Spleen (tissue), 11 donors: ENCODE measurements around the gene SORCS2. TPM values are rescaled to one million over a fixed set of nuclear protein-coding genes. Genes with fewer than 3 reads are reported as not detected.

Experiments used
- DNase-seq: peaks from one replicate; pipeline ENCODE4 v3.0.0-alpha.2; 2020
- H3K27ac ChIP-seq, 8 donors: fragments of 200-600 bp; sonication (generic) in 7 of 8; 1 replicate in 4 of 8; 2 replicates in 4 of 8; pipeline versions ENCODE4 v1.5.0 to v1.8.0; 2016 to 2021; ENCODE audit warnings: inconsistent platforms in 4 of 8, mild to moderate bottlenecking in 4 of 8, moderate library complexity in 1 of 8
- H3K27me3 ChIP-seq, 7 donors: fragments of 200-600 bp; sonication (generic) in 6 of 7; replicated peaks in 1 of 7; 1 replicate in 4 of 7; 2 replicates in 3 of 7; pipeline versions ENCODE4 v1.5.0 to v1.8.0; 2016 to 2021; ENCODE audit warnings: inconsistent platforms in 3 of 7, mild to moderate bottlenecking in 1 of 7
- H3K36me3 ChIP-seq, 6 donors: fragments of 200-600 bp; sonication (generic) in 5 of 6; 1 replicate in 4 of 6; 2 replicates in 2 of 6; pipeline versions ENCODE4 v1.5.0 to v1.8.0; 2016 to 2021; ENCODE audit warnings: inconsistent platforms in 2 of 6
- H3K4me1 ChIP-seq, 6 donors: fragments of 200-600 bp; sonication (generic) in 5 of 6; 1 replicate in 3 of 6; 2 replicates in 3 of 6; pipeline versions ENCODE4 v1.5.0 to v1.8.0; 2016 to 2021; ENCODE audit warnings: inconsistent platforms in 3 of 6
- H3K4me3 ChIP-seq, 8 donors: fragments of 200-600 bp; sonication (generic) in 7 of 8; 1 replicate in 4 of 8; 2 replicates in 4 of 8; pipeline versions ENCODE4 v1.5.0 to v1.8.0; 2016 to 2021; ENCODE audit warnings: inconsistent platforms in 4 of 8, mild to moderate bottlenecking in 4 of 8, moderate library complexity in 2 of 8
- H3K9me3 ChIP-seq, 8 donors: fragments of 200-600 bp; sonication (generic) in 7 of 8; 1 replicate in 4 of 8; 2 replicates in 4 of 8; pipeline versions ENCODE4 v1.5.0 to v1.8.0; 2016 to 2021; ENCODE audit warnings: inconsistent platforms in 4 of 8
- CTCF ChIP-seq, 11 experiments: fragments of 200-600 bp in 7 of 11; fragments of 450-650 bp in 4 of 11; sonication (generic) in 4 of 11; IDR thresholded peaks in 8 of 11; conservative IDR thresholded peaks in 3 of 11; 1 replicate in 7 of 11; 2 replicates in 4 of 11; pipeline versions ENCODE4 v1.4.0 to v1.8.0; 2016 to 2021; ENCODE audit warnings: antibody characterized with exemption in 11 of 11, inconsistent platforms in 4 of 11, mild to moderate bottlenecking in 1 of 11
- POLR2A ChIP-seq, 3 donors: fragments of 450-650 bp; IDR thresholded peaks; one replicate each; pipeline ENCODE4 v1.5.1; 2017; ENCODE audit warnings: antibody characterized with exemption in 3 of 3, mild to moderate bottlenecking in 1 of 3
- POLR2AphosphoS5 ChIP-seq, 3 donors: sonication (generic); formaldehyde crosslinking; IDR thresholded peaks; one replicate each; pipeline ENCODE4 v1.5.1; 2017; ENCODE audit warnings: antibody characterized with exemption in 3 of 3
- WGBS, 5 donors: extraction: QIAGEN DNeasy Blood & Tissue Kit in 3 of 5; methylation state at CpG; one replicate each; pipeline versions ENCODE4 v1.1.5 to v1.1.7; 2013 to 2018; 5-methylcytosine and 5-hydroxymethylcytosine counted together
- intact Hi-C: fragments of 100-400 bp; cut with DNase I; formaldehyde crosslinking; loops from one replicate; pipeline ENCODE4 v1.15.0; 2023; ENCODE audit warnings: low total_unique reads
- polyA plus RNA-seq, 3 donors: library from polyadenylated mRNA; stranded (reverse); fragments of 200-250 nt; gene quantifications; one replicate each; pipeline ENCODE4 v1.2.1, GENCODE V29; 2013
- total RNA-seq, 7 donors: library from RNA; depleted of rRNA in 3 of 7; stranded (reverse); fragments of >200 nt in 3 of 7; fragmentation: NEBNext Ultra II Directional in 4 of 7; extraction: Animal tissue kit (Norgen Biotek cat#: 25700) in 4 of 7; gene quantifications; one replicate each; pipeline versions ENCODE4 v1.1.0 to v1.2.1, GENCODE V29; 2016 to 2021
- donor health status: healthy with polysubstance abuse.
- donor health status: DM: no; HTN: no; CAD: no; lungs with moderate emphysema.
- donor health status: DM: no; HTN: no; CAD: no.
- donor health status: Bipolar disorder and iron deficiency.
- donor health status: healthy.
- donor health status: DM: no; HTN: no; CAD: no.
- donor health status: DM: yes; HTN: yes; CAD: no.

The SORCS2 gene
- total and polyA plus RNA-seq, 10 donors, result 0.33 to 1.6 (median 0.60) TPM

- no peaks in the 10 kb centered on the region for H3K36me3 ChIP-seq
- no peak overlapping the region for H3K4me3 ChIP-seq
- intact Hi-C loops, result no loop called here
- WGBS, 5 donors, result 48 to 73% (median 59%) methylated on average over 7 to 12 of the region's 12 CpGs
- TF ChIP-seq CTCF (IDR thresholded peaks at IDR 0.05 in 8 of 11, conservative IDR thresholded peaks at IDR 0.05 in 3 of 11), result no peak
- TF ChIP-seq POLR2A (IDR thresholded peaks at IDR 0.05), result no peak
- no peak for TF ChIP-seq POLR2AphosphoS5 (IDR thresholded peaks at IDR 0.05)
- H3K27me3 ChIP-seq, result peaks cover 0 to 47% (median 0%) of the 10 kb centered on the region in 7 donors
- H3K27ac ChIP-seq, result no peak overlapping the region
- DNase-seq, result peak; percentile 44
- H3K4me1 ChIP-seq, result no peaks in the 10 kb centered on the region
- H3K9me3 ChIP-seq, result peaks cover 0 to 32% (median 30%) of the 10 kb centered on the region in 8 donors
These were observed 219.7 kb downstream of the SORCS2 start for GRCh38 chr4:7411896-7412553.

GRCh38 chr4:7412554-7412912 lies 220.2 kb downstream of the SORCS2 start:
- WGBS, 5 donors, result 62 to 77% (median 74%) methylated on average over 4 of the region's 4 CpGs
- Histone ChIP-seq H3K9me3 (peaks cover 0 to 27% (median 25%) of the 10 kb centered on the region in 8 donors), H3K27me3 (peaks cover 0 to 47% (median 0%) of the 10 kb centered on the region in 7 donors), H3K27ac (no peak overlapping the region), H3K4me1 (no peaks in the 10 kb centered on the region), H3K36me3 (no peaks in the 10 kb centered on the region), H3K4me3 (no peak overlapping the region)
- intact Hi-C loops, result no loop called here
- DNase-seq, result peak; percentile 67
- TF ChIP-seq POLR2A (IDR thresholded peaks at IDR 0.05) (no peak), POLR2AphosphoS5 (IDR thresholded peaks at IDR 0.05) (no peak), CTCF (IDR thresholded peaks at IDR 0.05 in 8 of 11, conservative IDR thresholded peaks at IDR 0.05 in 3 of 11) (no peak)

- no peak overlapping the region for H3K4me3 ChIP-seq
- DNase-seq, result peak; percentile 47
- H3K4me1 ChIP-seq, result no peaks in the 10 kb centered on the region
- TF ChIP-seq POLR2AphosphoS5 (IDR thresholded peaks at IDR 0.05) (no peak), POLR2A (IDR thresholded peaks at IDR 0.05) (no peak), CTCF (IDR thresholded peaks at IDR 0.05 in 8 of 11, conservative IDR thresholded peaks at IDR 0.05 in 3 of 11) (no peak)
- peaks cover 0 to 47% (median 0%) of the 10 kb centered on the region in 7 donors for H3K27me3 ChIP-seq
- intact Hi-C loops, result no loop called here
- whole genome bisulfite sequencing, 5 donors, result 74 to 81% (median 80%) methylated on average over 9 of the region's 9 CpGs
- H3K27ac ChIP-seq, result no peak overlapping the region
- H3K9me3 ChIP-seq, result peaks cover 0 to 25% (median 14%) of the 10 kb centered on the region in 8 donors
- H3K36me3 ChIP-seq, result no peaks in the 10 kb centered on the region
These were observed 221.7 kb downstream of the SORCS2 start for GRCh38 chr4:7414046-7414445.

GRCh38 chr4:7414736-7415510 lies 222.6 kb downstream of the SORCS2 start:
- no peak overlapping the region for H3K27ac ChIP-seq
- H3K36me3 ChIP-seq, result no peaks in the 10 kb centered on the region
- no peaks in the 10 kb centered on the region for H3K4me1 ChIP-seq
- no peak for DNase-seq
- peaks cover 0 to 47% (median 0%) of the 10 kb centered on the region in 7 donors for H3K27me3 ChIP-seq
- TF ChIP-seq POLR2AphosphoS5 (IDR thresholded peaks at IDR 0.05) (no peak), CTCF (IDR thresholded peaks at IDR 0.05 in 8 of 11, conservative IDR thresholded peaks at IDR 0.05 in 3 of 11) (no peak), POLR2A (IDR thresholded peaks at IDR 0.05) (no peak)
- intact Hi-C loops, result no loop called here
- H3K9me3 ChIP-seq, result peaks cover 0 to 17% (median 5%) of the 10 kb centered on the region in 8 donors
- 27 to 40% (median 32%) methylated on average over 12 of the region's 12 CpGs for WGBS, 5 donors
- H3K4me3 ChIP-seq, result no peak overlapping the region
